Psoas muscle (tissue), 8 donors: ENCODE results near the gene FTCD. TPM values are rescaled to one million over a fixed set of nuclear protein-coding genes. Genes with fewer than 3 reads are reported as not detected.

ENCODE experiments used
- ATAC-seq, 4 donors: fragments of 200-7000 bp; cut with Tn5 transposase; one replicate each; pipeline ENCODE4 v1.9.1; 2020; ENCODE audit warnings: moderate library complexity in 3 of 4, mild to moderate bottlenecking in 2 of 4
- DNase-seq, 2 donors: peaks; one replicate each; pipeline ENCODE4 v3.0.0-alpha.2; 2020
- H3K27ac ChIP-seq: fragments of 200-600 bp; one replicate; pipeline ENCODE4 v1.8.0; 2022
- H3K27me3 ChIP-seq, 3 donors: fragments of 200-600 bp in 1 of 3; one replicate each; pipeline versions ENCODE4 v1.6.1 to v1.8.0; 2013 to 2022; ENCODE audit warnings: low read length in 2 of 3, mild to moderate bottlenecking in 2 of 3, moderate library complexity in 1 of 3; ENCODE audit not compliant: insufficient read depth in 3 of 3
- H3K36me3 ChIP-seq, 2 donors: fragments of 200-600 bp in 1 of 2; one replicate each; pipeline versions ENCODE4 v1.6.1 to v1.8.0; 2013 to 2022; ENCODE audit warnings: low read depth in 1 of 2, mild to moderate bottlenecking in 1 of 2, moderate library complexity in 1 of 2; ENCODE audit not compliant: insufficient read depth in 1 of 2
- H3K4me1 ChIP-seq: fragments of 200-600 bp; one replicate; pipeline ENCODE4 v1.8.0; 2022
- H3K4me3 ChIP-seq: fragments of 200-600 bp; one replicate; pipeline ENCODE4 v1.8.0; 2022; ENCODE audit warnings: mild to moderate bottlenecking
- H3K9me3 ChIP-seq: fragments of 200-600 bp; one replicate; pipeline ENCODE4 v1.8.0; 2022
- CTCF ChIP-seq: fragments of 200-600 bp; IDR thresholded peaks from one replicate; pipeline ENCODE4 v1.8.0; 2022; ENCODE audit warnings: antibody characterized with exemption
- WGBS, 3 donors: extraction: QIAGEN DNeasy Blood & Tissue Kit; methylation state at CpG; one replicate each; pipeline versions ENCODE4 v1.1.6 to v1.1.7; 2013; 5-methylcytosine and 5-hydroxymethylcytosine counted together
- intact Hi-C, 2 donors: fragments of 100-400 bp; cut with DNase I; formaldehyde crosslinking; loops; one replicate each; pipeline versions ENCODE4 v1.11.0 to v1.14.2; 2022
- polyA plus RNA-seq, 3 donors: library from polyadenylated mRNA; stranded (reverse); fragments of 200-250 nt; gene quantifications; one replicate each; pipeline ENCODE4 v1.2.3, GENCODE V29; 2013
- total RNA-seq, 4 donors: library from RNA; stranded (reverse); fragmentation: NEBNext Ultra II Directional in 2 of 4; extraction: Animal tissue kit (Norgen Biotek cat#: 25700) in 2 of 4; gene quantifications; one replicate each; pipeline versions ENCODE4 v1.2.1 to v1.2.4, GENCODE V29; 2021 to 2023
- donor health status: healthy with polysubstance abuse.
- donor health status: DM: no; HTN: no; CAD: no; lungs with moderate emphysema.
- donor health status: Bipolar disorder and iron deficiency.
- donor health status: healthy.
- donor health status: DM: yes; HTN: yes; CAD: no.
- donor health status: DM: no; HTN: no; CAD: no.
- donor health status: DM: no; HTN: no; CAD: no.
- donor health status: DM: yes; HTN: yes; CAD: no.

The FTCD gene
- total and polyA plus RNA-seq, 7 donors = 0.03 to 2.0 (median 0.13) TPM; not detected in 3

DNA sequence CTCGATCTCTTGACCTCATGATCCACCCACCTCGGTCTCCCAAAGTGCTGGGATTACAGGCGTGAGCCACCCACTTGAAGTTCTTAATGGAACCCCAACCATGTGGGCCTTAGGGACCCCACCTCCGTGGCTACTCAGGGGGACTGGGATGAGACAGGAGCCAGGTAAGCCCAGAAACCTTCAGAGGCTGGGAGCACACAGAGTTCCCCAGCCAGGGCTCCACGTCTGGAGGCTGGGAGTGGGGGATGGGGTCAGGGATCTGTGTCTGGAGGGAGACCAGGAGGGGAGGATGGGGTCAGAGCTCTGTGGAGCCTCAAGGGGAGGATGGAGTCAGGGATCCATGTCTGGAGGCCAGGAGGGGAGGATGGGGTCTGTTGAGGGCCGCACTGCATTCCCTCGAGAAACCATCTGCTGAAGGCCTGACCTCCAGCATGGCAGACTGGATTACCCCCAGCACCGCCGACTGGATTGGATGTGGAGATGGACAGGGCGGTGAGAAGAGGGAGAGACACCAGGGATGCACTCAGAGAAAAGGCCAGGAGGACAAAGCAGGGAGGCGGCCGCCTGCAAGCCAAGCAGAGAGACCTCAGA is 2.1 kb upstream of the FTCD start:
- peak in 1 of 2 donors; percentile 32 for DNase-seq

DNA sequence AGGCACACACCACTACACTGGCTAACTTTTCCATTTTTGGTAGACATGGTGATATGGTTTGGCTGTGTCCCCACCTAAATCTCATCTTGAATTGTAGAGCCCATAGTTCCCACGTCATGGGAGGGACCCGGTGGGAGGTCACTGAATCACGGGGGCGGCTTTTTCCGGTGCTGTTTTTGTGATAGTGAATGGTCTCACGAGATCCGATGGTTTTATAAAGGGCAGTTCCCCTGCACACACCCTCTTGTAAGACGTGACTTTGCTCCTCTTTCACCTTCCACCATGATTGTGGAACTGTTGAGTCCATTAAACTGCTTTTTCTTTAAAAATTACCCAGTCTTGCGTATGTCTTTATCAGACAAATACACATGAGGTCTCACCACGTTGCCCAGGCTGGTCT is 1.3 kb upstream of the FTCD start:
- no peak for TF ChIP-seq CTCF
- Histone ChIP-seq H3K27me3 (no peaks in the 10 kb centered on the region), H3K9me3 (no peaks in the 10 kb centered on the region), H3K4me3 (no peak overlapping the region), H3K27ac (no peak overlapping the region), H3K36me3 (no peaks in the 10 kb centered on the region), H3K4me1 (no peaks in the 10 kb centered on the region)
- DNase-seq (no peak), ATAC-seq (no peak)
- intact Hi-C loops = no loop called here
- 80 to 88% (median 84%) methylated on average over 10 of the region's 10 CpGs for WGBS, 3 donors

More for the DNA sequence above, 2.1 kb upstream of the FTCD start:
- intact Hi-C loops = no loop called here
- H3K27ac ChIP-seq = no peak overlapping the region
- 81 to 96% (median 91%) methylated on average over 12 of the region's 12 CpGs for WGBS, 3 donors
- H3K4me3 ChIP-seq = no peak overlapping the region
- no peaks in the 10 kb centered on the region for H3K4me1 ChIP-seq
- ATAC-seq = no peak
- H3K9me3 ChIP-seq = no peaks in the 10 kb centered on the region
- no peak for TF ChIP-seq CTCF
- H3K27me3 ChIP-seq = no peaks in the 10 kb centered on the region
- H3K36me3 ChIP-seq = no peaks in the 10 kb centered on the region

GRCh38 chr21:46156378-46156645 is 933 bp upstream of the FTCD start:
- DNase-seq = no peak
- intact Hi-C loops = no loop called here

DNA sequence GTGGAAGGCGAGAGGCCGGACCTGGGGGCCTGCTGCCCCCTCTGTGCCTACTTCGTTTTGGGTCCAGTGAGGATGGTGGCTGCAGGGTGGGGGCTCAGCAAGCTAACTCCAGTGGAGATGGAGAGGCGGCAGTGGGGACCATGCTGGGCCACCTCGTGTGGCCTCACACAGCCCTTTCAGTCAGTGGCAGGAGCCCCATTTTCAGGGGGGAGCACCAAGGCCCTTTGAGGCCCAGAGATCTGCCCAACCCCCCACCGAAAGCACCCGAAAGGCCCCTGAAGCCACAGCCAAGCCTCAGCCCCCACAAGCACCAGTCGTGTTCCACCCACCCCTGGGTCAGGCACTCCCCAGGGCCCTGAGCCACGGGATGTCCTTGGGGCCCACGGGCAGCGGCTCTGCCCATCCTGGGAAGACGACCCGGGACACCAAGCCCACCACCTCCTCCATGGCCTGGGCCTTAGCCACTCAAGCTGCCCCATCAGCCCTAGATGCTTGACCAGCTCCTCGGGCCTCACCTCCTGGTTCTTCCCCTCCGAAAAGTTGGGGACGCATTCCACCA is 345 bp downstream of the FTCD start:
- no peak overlapping the region for H3K27ac ChIP-seq
- H3K4me3 ChIP-seq = no peak overlapping the region
- DNase-seq (peak in 1 of 2 donors; percentile 35), ATAC-seq (no peak)
- no peaks in the 10 kb centered on the region for H3K36me3 ChIP-seq
- H3K9me3 ChIP-seq = no peaks in the 10 kb centered on the region
- intact Hi-C loops = no loop called here
- no peak for TF ChIP-seq CTCF
- WGBS, 3 donors = 84 to 86% (median 86%) methylated on average over 16 of the region's 16 CpGs
- H3K4me1 ChIP-seq = no peaks in the 10 kb centered on the region
- H3K27me3 ChIP-seq = peaks cover 0 to 3% (median 0%) of the 10 kb centered on the region in 3 donors

More at GRCh38 chr21:46156378-46156645, 933 bp upstream of the FTCD start:
- Histone ChIP-seq H3K4me1 (no peaks in the 10 kb centered on the region), H3K36me3 (no peaks in the 10 kb centered on the region), H3K4me3 (no peak overlapping the region), H3K27me3 (no peaks in the 10 kb centered on the region), H3K9me3 (no peaks in the 10 kb centered on the region), H3K27ac (no peak overlapping the region)
- ATAC-seq = no peak
- no peak for TF ChIP-seq CTCF
- 78 to 91% (median 82%) methylated on average over 7 of the region's 7 CpGs for WGBS, 3 donors
